ENCODE data around the gene ATXN1. TPM values are rescaled to one million over a fixed set of nuclear protein-coding genes. Genes with fewer than 3 reads are reported as not detected.

ATXN1 gene
- total RNA-seq, 1 donor from 2014 or later, result 6.1 TPM

- peak overlapping the region; percentile 62 for H3K4me3 ChIP-seq (ENCODE audit: low read depth, low read length)
- no peak for DNase-seq (ENCODE audit: low read depth)
- TF ChIP-seq CTCF (conservative IDR thresholded peaks at IDR 0.05; ENCODE audit: low read depth, low read length), result peak; percentile 12
Observed at GRCh38 chr6:16761471-16762267, 409 bp upstream of the ATXN1 start.

GRCh38 chr6:16759646-16760515 lies 1.4 kb downstream of the ATXN1 start:
- peak overlapping the region; percentile 62 for H3K4me3 ChIP-seq (ENCODE audit: low read depth, low read length)
- TF ChIP-seq CTCF (conservative IDR thresholded peaks at IDR 0.05; ENCODE audit: low read depth, low read length), result peak; percentile 6
- DNase-seq (ENCODE audit: low read depth), result no peak

- peak overlapping the region; percentile 62 for H3K4me3 ChIP-seq (ENCODE audit: low read depth, low read length)
- no peak for DNase-seq (ENCODE audit: low read depth)
- TF ChIP-seq CTCF (conservative IDR thresholded peaks at IDR 0.05; ENCODE audit: low read depth, low read length), result no peak
Observed at GRCh38 chr6:16759181-16759645, 2.0 kb downstream of the ATXN1 start.

GRCh38 chr6:16758163-16758975 lies 2.9 kb downstream of the ATXN1 start:
- TF ChIP-seq CTCF (conservative IDR thresholded peaks at IDR 0.05; ENCODE audit: low read depth, low read length), result no peak
- no peak for DNase-seq (ENCODE audit: low read depth)
- peak overlapping the region; percentile 62 for H3K4me3 ChIP-seq (ENCODE audit: low read depth, low read length)

GRCh38 chr6:16757332-16757731 lies 3.9 kb downstream of the ATXN1 start:
- H3K4me3 ChIP-seq (ENCODE audit: low read depth, low read length), result no peak overlapping the region
- no peak for TF ChIP-seq CTCF (conservative IDR thresholded peaks at IDR 0.05; ENCODE audit: low read depth, low read length)
- no peak for DNase-seq (ENCODE audit: low read depth)

- no peak for DNase-seq (ENCODE audit: low read depth)
- no peak overlapping the region for H3K4me3 ChIP-seq (ENCODE audit: low read depth, low read length)
- no peak for TF ChIP-seq CTCF (conservative IDR thresholded peaks at IDR 0.05; ENCODE audit: low read depth, low read length)
Observed at GRCh38 chr6:16756660-16757255, 4.5 kb downstream of the ATXN1 start.

Data from epithelial cell of proximal tubule (primary cell).